GM06990 (cell line): ENCODE data around the gene ITCH.

Experiments
- DNase-seq: peaks from one replicate; pipeline ENCODE4 v3.0.0-alpha.2; 2011; ENCODE audit not compliant: insufficient read length; ENCODE audit errors: extremely low read depth
- H3K27me3 ChIP-seq: replicated peaks from 2 replicates; pipeline ENCODE4 v1.6.0; 2011; ENCODE audit warnings: low read length; ENCODE audit not compliant: control insufficient read depth, insufficient read depth
- H3K36me3 ChIP-seq: 2 replicates; pipeline ENCODE4 v1.5.1; 2011; ENCODE audit warnings: low read length; ENCODE audit not compliant: control insufficient read depth, insufficient read depth
- H3K4me3 ChIP-seq: replicated peaks from 2 replicates; pipeline ENCODE4 v1.5.1; 2011; ENCODE audit warnings: low read depth, mild to moderate bottlenecking, control low read depth, low read length
- TF ChIP-seq, protein P1 (sequence below): IDR thresholded peaks from 2 replicates; pipeline ENCODE4 v1.5.1; 2011; ENCODE audit warnings: low read length, control low read depth, mild to moderate bottlenecking, inconsistent platforms; ENCODE audit not compliant: insufficient read depth, poor library complexity, severe bottlenecking

Gene ITCH

GRCh38 chr20:34527016-34527415 lies 163.9 kb downstream of the ITCH start:
- Histone ChIP-seq H3K27me3 (no peaks in the 10 kb centered on the region), H3K4me3 (no peak overlapping the region), H3K36me3 (peaks cover 28% of the 10 kb centered on the region)
- TF ChIP-seq, protein P1, sequence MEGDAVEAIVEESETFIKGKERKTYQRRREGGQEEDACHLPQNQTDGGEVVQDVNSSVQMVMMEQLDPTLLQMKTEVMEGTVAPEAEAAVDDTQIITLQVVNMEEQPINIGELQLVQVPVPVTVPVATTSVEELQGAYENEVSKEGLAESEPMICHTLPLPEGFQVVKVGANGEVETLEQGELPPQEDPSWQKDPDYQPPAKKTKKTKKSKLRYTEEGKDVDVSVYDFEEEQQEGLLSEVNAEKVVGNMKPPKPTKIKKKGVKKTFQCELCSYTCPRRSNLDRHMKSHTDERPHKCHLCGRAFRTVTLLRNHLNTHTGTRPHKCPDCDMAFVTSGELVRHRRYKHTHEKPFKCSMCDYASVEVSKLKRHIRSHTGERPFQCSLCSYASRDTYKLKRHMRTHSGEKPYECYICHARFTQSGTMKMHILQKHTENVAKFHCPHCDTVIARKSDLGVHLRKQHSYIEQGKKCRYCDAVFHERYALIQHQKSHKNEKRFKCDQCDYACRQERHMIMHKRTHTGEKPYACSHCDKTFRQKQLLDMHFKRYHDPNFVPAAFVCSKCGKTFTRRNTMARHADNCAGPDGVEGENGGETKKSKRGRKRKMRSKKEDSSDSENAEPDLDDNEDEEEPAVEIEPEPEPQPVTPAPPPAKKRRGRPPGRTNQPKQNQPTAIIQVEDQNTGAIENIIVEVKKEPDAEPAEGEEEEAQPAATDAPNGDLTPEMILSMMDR: no peak
- no peak for DNase-seq

GRCh38 chr20:34528921-34529297 lies 165.8 kb downstream of the ITCH start:
- Histone ChIP-seq H3K4me3 (no peak overlapping the region), H3K27me3 (no peaks in the 10 kb centered on the region), H3K36me3 (peaks cover 39% of the 10 kb centered on the region)
- no peak for DNase-seq
- TF ChIP-seq, protein P1: no peak

GRCh38 chr20:34529742-34530141 lies 166.7 kb downstream of the ITCH start:
- Histone ChIP-seq H3K36me3 (peaks cover 43% of the 10 kb centered on the region), H3K27me3 (no peaks in the 10 kb centered on the region), H3K4me3 (no peak overlapping the region)
- TF ChIP-seq, protein P1: no peak
- DNase-seq: no peak

DNA sequence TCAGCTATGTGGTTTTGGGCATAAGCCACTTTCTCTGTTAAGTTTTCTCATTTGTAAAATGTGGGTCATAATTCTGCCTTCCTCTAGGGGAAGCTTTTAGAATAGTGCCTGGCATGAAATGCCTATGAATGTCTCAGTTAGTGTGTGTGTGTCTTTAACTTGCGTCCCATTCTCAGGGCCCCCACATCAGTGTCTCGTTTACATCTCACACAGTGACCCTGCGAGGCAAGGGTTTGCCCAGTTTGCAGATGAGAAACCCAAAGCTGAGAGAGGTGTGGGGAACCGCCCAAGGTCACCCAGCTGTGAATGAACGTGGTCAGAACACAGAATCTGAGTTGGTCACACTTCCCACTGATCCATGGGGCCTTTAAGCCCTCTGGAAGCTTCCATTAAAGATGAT lies 167.3 kb downstream of the ITCH start:
- Histone ChIP-seq H3K27me3 (no peaks in the 10 kb centered on the region), H3K36me3 (peaks cover 47% of the 10 kb centered on the region), H3K4me3 (no peak overlapping the region)
- no peak for DNase-seq
- TF ChIP-seq, protein P1: no peak

DNA sequence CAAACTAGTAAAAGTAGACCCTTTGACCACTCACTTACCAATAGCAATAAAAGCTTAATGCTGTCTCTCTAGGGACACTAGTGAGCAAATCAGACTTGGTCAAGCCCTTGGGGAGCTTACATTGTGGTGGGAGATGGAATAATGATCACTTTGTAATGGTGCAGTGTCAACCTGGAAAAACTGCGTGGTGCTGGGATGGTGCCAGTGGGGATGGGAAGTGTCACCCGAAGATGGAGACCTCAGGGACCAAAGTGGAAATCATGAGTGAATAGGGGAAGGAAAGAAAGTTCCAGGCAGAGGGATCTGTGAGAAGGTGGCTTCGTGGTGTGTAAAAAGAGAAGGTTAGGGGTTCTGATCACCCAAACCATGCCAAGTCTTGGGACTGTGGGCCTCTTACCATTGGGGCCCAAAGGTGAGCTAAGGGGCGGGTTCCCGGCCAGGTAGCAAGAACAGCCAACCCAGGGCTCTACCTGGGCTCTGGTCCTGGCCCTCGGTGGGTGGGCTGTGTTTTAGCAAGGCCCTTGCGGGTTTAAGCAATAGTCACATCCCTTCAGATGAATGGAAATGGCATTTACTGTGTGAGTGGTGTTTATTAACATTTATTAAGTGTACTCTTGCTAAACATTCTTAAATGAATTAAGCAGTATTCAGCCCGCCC lies 168.7 kb downstream of the ITCH start:
- peaks cover 53% of the 10 kb centered on the region for H3K36me3 ChIP-seq
- TF ChIP-seq, protein P1: no peak
- DNase-seq: no peak
- H3K4me3 ChIP-seq: no peak overlapping the region
- no peaks in the 10 kb centered on the region for H3K27me3 ChIP-seq

GRCh38 chr20:34532320-34532719 lies 169.2 kb downstream of the ITCH start:
- TF ChIP-seq, protein P1: no peak
- no peaks in the 10 kb centered on the region for H3K27me3 ChIP-seq
- peaks cover 52% of the 10 kb centered on the region for H3K36me3 ChIP-seq
- H3K4me3 ChIP-seq: no peak overlapping the region
- no peak for DNase-seq
